ENCODE data around the gene GUCY1A2.
"Not testable (repeated sequence)": the region's sequence is repeated elsewhere in the genome, so short reads cannot be mapped to it uniquely, and the experiment has no call there.

Gene GUCY1A2

GRCh38 chr11:106939157-106939556 is 79.1 kb downstream of the GUCY1A2 start:
- DNase-seq (ENCODE audit: low read depth in 2 of 2) = no peak

GRCh38 chr11:106937111-106937510 is 81.2 kb downstream of the GUCY1A2 start:
- DNase-seq (ENCODE audit: low read depth in 2 of 2) = no peak

GRCh38 chr11:106925245-106925644 is 93.0 kb downstream of the GUCY1A2 start:
- DNase-seq (ENCODE audit: low read depth in 2 of 2) = no peak

DNA sequence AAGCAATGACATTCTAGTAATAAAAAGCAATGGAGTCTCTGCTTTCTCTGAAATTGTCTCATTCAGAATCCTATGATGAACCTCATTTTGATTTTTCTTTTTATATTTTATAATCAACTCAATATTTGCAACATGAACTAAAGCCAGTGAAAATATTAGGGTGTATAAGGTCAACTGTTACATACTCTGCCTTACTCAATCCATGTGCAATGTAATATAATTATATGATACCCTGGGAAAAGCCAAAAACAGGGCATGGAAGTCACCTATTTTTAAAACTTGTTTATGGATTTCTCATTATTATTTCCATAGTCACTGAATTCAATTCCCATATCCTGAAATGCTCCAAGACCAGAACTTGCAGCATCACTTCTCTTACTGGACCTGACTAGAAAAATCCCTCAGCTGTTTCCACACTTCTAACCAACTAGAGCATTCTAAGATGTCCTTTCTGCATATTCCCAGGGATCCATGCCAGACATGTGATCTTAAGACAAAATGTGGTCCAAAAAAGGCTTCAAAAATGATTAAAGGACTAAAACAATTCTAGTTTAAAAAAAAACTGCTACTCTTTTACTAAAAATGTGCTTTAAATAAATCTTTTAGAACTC is 97.3 kb downstream of the GUCY1A2 start:
- DNase-seq (ENCODE audit: low read depth in 2 of 2) = no peak

GRCh38 chr11:106917973-106918372 is 100.3 kb downstream of the GUCY1A2 start:
- DNase-seq (ENCODE audit: low read depth in 2 of 2) = peak in 1 of 2 donors; percentile 7

DNA sequence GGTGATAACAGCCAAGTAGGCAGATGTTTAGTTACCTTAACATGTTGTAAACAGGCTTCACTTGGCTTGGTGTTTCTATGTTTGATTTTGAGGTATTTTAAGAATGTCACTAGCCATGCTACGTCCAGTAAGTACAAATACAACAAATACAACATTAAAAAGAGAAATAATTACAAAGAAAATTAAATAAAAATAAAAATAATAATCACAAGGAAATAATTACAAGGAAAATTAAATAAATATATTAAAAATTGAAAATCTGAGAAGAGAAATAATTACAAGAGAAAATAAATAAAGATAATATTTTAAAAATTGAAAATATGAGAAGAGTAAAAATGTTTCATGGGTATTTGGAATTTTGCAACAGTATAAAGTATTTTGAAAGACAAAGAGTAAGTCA is 103.9 kb downstream of the GUCY1A2 start:
- DNase-seq (ENCODE audit: low read depth in 2 of 2) = no peak

- DNase-seq (ENCODE audit: low read depth in 2 of 2) = no peak
Measured at GRCh38 chr11:106913141-106913540, 105.1 kb downstream of the GUCY1A2 start.

DNA sequence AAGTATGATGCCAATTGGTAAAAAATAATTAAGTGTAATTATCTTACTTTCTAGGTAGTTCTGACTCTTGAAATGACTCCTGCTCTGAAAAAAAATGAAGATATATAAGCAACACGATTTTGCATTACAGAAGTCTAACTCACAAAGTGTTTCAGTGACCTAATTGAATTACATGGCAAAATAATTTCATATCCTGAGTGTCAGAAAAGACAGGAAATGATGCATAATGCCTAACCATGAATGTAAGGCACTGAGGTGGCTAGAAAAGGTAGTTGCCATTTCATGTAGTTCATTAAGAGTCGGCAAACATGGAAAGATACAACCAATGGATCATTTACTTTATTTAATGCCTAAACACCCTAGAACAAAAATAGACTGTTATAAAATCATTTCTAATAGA is 113.5 kb downstream of the GUCY1A2 start:
- no peak for DNase-seq (ENCODE audit: low read depth in 2 of 2)

- DNase-seq (ENCODE audit: low read depth in 2 of 2) = no peak
Measured at GRCh38 chr11:106889718-106890117, 128.6 kb downstream of the GUCY1A2 start.

DNA sequence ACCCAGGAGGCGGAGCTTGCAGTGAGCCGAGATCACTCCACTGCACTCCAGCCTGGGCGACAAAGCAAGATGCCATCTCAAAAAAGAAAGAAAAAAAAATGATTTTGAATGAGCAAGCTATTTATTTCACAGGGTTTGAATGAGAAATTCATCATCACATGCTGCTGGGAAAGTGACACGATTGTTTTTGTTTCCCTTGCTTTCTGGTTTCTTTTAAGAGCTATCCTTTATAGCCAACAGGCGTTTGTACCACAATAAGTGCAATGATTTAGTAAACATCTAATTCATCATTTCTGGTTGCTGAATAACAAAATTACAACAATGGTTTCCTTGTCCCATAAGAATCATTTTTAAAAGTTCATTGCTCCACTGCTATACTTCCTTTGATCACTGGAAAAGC is 129.9 kb downstream of the GUCY1A2 start:
- DNase-seq (ENCODE audit: low read depth in 2 of 2) = no peak

GRCh38 chr11:106883693-106884092 is 134.6 kb downstream of the GUCY1A2 start:
- not testable (repeated sequence) for DNase-seq (ENCODE audit: low read depth in 2 of 2)

GRCh38 chr11:106879832-106880546 is 138.3 kb downstream of the GUCY1A2 start:
- DNase-seq (ENCODE audit: low read depth in 2 of 2) = no peak

- DNase-seq (ENCODE audit: low read depth in 2 of 2) = no peak
Measured at GRCh38 chr11:106879029-106879428, 139.2 kb downstream of the GUCY1A2 start.

DNA sequence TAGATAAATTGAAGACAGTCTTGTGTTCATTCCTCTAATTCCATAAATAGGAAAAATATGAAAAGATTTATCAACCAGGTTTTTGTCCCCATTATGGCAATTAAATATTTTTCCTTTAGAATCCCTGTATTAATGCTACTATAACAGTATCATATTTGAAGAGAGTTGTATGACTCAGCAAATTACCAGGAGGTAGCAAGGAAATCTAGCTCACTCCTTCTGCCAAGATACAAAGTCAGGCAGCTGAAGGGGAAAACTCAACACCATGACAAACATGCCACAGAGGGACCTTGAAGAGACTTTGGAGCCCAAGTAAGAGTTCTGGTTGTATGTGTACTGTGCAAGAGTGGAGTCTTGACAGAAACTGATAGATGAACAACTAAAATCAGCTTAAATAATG is 143.3 kb downstream of the GUCY1A2 start:
- DNase-seq (ENCODE audit: low read depth in 2 of 2) = no peak

- no peak for DNase-seq (ENCODE audit: low read depth in 2 of 2)
Measured at GRCh38 chr11:106872246-106872645, 146.0 kb downstream of the GUCY1A2 start.

DNA sequence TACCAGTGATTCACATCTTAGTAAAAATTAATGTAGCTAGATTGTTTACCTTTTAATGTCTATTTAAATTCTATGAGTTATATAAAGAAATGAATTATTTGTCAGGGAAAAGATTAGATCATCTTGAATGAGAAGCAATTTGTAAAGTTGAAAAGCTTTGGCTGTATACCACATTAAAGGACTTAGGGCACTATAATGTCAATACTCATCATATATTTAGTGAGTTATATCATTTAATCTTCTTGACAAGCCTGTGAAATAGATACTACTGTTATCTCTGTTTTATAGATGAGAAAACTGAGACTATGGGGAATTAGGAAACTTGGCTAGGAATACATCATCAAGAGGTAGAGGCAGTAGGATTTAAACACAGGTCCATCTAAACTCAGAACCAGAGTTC is 160.1 kb downstream of the GUCY1A2 start:
- DNase-seq (ENCODE audit: low read depth in 2 of 2) = no peak

DNA sequence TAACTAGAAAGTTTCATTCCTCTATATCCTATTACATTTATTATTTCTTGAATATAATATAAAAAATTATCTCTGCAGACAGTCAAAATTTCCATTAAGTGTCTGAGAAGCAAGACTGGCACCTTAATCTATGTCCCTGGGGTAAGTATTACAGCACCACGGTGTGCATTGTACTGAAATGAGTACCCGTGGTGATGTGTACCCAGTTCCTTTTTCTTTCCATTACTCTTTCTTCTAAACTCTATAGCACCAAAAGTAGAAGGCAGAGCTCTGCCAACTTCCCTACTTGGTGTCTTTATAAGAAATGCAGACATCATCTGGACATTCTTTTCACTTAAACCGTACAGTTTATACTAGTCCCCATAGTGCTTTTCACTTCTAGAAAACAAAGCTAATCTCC is 161.7 kb downstream of the GUCY1A2 start:
- no peak for DNase-seq (ENCODE audit: low read depth in 2 of 2)

- no peak for DNase-seq (ENCODE audit: low read depth in 2 of 2)
Measured at GRCh38 chr11:106854429-106854828, 163.8 kb downstream of the GUCY1A2 start.

DNA sequence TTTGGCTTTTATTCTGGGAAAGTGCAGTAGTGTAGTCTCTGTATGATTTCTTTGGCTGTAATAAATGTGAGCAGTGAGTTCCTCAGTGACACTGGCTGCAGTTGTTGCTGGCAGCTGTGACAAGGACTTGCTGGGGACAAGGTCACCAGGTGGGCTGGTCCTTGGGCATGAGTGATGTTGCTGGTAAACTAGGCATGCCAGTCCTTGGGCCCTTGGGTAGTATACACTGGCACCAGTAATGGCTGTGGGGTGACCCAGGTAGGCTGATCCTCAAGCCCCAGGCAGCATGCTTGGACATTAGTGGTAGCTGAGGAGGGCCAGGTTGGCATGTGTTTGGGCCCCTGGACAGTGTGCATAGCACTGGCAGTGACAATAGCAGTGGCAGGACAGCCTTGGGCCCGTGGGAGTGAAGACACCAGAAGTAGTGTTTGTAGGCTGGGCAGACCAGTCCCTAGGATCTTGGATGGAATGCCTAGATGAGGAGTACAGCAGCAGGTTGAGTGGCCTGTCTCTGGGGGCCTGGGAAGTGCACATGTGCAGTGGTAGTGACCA is 164.3 kb downstream of the GUCY1A2 start:
- DNase-seq (ENCODE audit: low read depth in 2 of 2) = no peak

GRCh38 chr11:106852779-106853178 is 165.5 kb downstream of the GUCY1A2 start:
- no peak for DNase-seq (ENCODE audit: low read depth in 2 of 2)

DNA sequence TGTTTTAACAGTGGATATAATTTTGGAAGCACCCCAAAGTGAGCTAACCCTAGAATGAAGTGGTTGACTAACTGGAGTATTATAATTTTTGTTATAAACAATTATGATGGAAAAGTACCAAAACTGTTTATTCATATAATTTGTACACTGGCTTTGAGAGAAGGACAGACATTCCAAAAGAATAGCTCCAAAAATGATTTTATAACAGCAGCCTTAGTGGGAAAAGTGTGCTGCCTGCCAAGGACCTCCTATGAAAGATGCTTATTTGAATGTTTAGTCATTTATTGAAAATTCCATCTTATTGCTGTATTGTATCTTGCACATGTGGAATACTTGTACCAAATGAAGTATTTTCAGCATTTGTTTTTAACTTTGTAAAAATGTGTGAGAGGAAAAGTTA is 169.8 kb downstream of the GUCY1A2 start:
- no peak for DNase-seq (ENCODE audit: low read depth in 2 of 2)

GRCh38 chr11:106842134-106842533 is 176.1 kb downstream of the GUCY1A2 start:
- DNase-seq (ENCODE audit: low read depth in 2 of 2) = no peak

- no peak for DNase-seq (ENCODE audit: low read depth in 2 of 2)
Measured at GRCh38 chr11:106840947-106841346, 177.3 kb downstream of the GUCY1A2 start.
